Measurements from ENCODE around the gene CFAP46.

- no peak for TF ChIP-seq RFX5 (IDR thresholded peaks at IDR 0.05; ENCODE audit: low read length)
- TF ChIP-seq CTCF (IDR thresholded peaks at IDR 0.05) = no peak
- no peak for TF ChIP-seq FOXM1 (IDR thresholded peaks at IDR 0.05; ENCODE audit: low read depth)
- no peak for TF ChIP-seq POLR2AphosphoS5 (IDR thresholded peaks at IDR 0.05; ENCODE audit: low read depth, low read length)
- no peak for TF ChIP-seq RAD21 (IDR thresholded peaks at IDR 0.05; ENCODE audit: low read length)
- TF ChIP-seq EP300 (IDR thresholded peaks at IDR 0.05; ENCODE audit: borderline replicate concordance in 1 of 2, low read depth in 1 of 2, low read length in 1 of 2) = no peak
- no peak for TF ChIP-seq SMC3 (IDR thresholded peaks at IDR 0.05; ENCODE audit: low read depth, low read length)
- no peak for TF ChIP-seq TAF1 (IDR thresholded peaks at IDR 0.05; ENCODE audit: borderline replicate concordance, low read depth, low read length)
- no peak for TF ChIP-seq REST (IDR thresholded peaks at IDR 0.05; ENCODE audit: low read depth, low read length)
- TF ChIP-seq USF1 (IDR thresholded peaks at IDR 0.05; ENCODE audit: borderline replicate concordance, low read depth) = no peak
These were observed 8.9 kb downstream of the CFAP46 start for GRCh38 chr10:132933308-132934042.
